G401 (cell line): Measurements from ENCODE around the gene EEF1AKMT3. TPM values are rescaled to one million over a fixed set of nuclear protein-coding genes. Genes with fewer than 3 reads are reported as not detected.

ENCODE experiments used
- DNase-seq: peaks from one replicate; pipeline ENCODE4 v3.0.0-alpha.2; 2015; ENCODE audit warnings: low spot score
- in situ Hi-C: cut with HindIII; loops from 2 replicates; pipeline ENCODE4 v1.10.0; 2016; ENCODE audit warnings: low sequenced_read_pairs, mixed read lengths
- total RNA-seq: library from RNA; depleted of rRNA; stranded (reverse); fragments of >200 nt; shearing (Covaris generic); gene quantifications from 2 replicates; pipeline ENCODE4 v1.2.3, GENCODE V29; 2014

Gene EEF1AKMT3
- total RNA-seq, 1 experiment from 2014 or later: 7.0 TPM

DNA sequence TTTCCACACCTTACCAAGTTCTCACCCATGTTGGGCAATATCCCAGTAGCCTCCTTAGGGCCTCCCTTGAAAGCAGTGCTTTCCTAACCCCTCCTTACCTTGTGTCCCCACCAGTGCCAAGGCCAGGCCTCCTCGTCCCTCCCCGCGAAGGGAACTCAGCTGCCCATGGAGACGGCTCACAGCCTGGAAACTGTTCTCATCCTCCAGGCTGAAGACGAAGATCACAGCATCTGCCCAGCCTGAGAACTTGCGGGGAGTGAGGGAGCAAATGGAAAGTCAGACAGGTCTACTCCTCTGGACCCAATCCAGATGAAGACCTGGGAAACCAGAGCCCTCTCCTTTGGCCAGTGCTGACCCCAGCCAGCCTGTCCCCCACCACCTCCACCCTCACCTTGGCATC, 38.5 kb upstream of the EEF1AKMT3 start:
- in situ Hi-C loops: no loop called here
- peak; percentile 1 for DNase-seq

DNA sequence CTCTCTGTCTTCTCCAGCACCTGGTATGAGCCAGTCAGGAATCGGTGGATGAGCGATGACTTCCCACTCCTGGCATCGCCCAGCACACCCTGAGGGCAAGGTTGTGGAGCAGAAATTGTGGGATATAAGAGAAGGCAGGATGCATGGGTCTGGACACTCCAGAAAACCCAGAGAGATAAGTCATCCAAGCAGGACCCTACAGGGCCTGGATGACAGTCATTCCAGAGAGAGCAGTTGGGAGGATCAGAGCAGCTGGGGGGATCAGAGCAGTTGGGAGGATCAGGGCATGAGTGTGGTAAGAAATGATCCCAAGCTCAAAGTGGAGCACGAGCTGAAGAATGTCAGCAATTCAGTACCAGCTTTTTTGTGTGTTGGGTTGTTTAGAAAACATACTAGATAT, 37.8 kb upstream of the EEF1AKMT3 start:
- in situ Hi-C loops: no loop called here
- DNase-seq: peak; percentile 6

DNA sequence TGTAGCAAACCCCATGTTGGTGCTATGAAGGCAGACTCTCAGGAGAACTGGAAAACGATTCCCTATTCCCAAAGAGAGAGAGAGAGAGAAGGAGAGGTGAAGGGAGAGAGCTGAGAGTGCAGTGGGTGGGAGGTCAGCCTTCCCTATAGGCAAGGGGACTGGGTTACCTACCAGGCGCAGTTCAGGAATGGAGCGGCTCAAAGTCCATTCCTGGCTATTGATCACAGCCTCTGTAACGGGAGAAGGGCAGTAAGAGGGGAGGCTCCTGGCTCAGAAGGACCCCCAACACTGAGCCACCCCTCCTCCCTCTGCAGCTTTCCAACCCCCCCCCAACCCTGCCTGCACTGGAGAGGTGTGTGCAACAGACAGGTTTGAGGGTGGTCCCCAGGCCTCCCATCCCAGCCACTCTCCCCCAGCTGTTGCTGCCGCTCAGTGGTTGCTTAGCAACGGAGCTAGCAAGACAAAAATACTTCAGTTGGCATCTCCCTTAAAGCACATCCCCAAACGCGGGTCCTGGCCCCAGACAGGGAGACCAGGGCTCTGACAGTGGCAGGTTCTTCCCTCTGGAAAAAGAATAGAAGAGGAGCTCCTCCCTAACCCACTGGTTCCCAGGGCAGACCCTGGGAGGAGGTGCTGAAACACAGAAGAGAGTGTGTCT, 37.1 kb upstream of the EEF1AKMT3 start:
- DNase-seq: no peak
- in situ Hi-C loops: no loop called here

DNA sequence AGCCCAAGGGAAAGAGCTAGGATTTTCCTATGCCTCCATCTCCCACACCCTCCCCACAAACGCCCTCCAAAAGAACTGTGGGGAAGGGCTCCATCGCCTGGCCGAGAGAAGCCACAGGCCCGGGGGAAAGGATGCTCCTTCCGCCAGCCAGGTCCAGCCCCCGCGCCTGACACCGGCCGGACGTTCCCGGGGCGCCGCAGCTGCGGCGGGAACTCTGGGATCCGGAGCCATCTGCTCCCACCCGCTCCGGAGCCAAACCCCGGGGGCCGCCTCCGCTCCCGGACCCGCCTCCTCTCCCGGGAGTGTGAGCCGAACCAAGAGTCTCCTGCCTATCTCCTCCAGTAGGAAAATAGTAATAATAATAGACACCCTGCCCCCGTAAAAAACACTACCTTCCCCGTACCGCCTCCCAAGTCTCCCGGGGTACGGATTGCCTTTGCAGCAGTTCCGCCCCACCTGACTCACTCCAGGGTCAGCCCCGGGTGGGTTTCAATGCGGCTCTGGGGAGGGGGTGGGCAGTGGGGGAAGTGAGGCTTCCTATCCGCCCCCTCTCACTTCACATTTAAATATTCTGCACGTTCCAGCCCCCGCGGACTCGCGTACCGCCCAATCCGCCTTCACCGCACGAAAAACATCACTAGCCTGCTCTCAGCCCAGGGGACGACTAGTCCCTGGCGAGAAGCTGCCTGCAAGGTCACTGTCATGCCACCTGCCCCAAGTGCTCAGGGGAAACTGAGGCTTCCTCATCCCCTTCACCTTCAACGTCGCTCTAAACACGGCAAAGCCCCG, 36.3 kb upstream of the EEF1AKMT3 start:
- in situ Hi-C loops: no loop called here
- peak; percentile 92 for DNase-seq

DNA sequence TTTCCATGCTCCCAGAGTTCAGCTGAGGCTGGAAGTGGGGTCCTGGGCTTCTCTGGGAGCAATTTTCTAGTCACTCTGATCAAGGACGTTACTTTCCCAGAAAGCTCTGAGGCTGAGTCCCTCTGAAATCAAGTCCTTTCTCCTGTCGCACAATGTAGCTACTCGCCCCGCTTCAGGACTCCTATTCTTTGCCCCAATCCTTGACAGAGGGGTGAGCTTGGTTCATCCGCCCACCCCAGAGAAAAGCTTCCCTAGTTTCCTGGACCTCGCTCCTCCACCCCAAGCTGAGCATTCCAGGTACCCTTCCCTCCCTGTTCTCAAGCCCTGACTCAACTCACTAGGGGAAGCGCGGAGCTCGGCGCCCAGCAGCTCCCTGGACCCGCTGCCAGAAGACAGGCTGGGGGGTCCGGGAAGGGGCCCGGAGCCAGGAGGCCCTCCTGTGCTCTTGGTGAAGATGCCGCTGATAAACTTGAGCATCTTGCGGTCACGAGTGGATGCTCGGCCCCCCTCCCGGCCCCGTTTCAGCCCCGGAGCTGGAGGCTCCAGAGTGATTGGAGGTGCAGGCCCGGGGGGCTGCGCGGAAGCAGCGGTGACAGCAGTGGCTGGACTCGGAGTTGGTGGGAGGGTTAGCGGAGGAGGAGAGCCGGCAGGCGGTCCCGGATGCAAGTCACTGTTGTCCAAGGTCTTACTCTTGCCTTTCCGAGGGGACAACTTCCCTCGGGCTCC, 35.5 kb upstream of the EEF1AKMT3 start:
- in situ Hi-C loops: no loop called here

DNA sequence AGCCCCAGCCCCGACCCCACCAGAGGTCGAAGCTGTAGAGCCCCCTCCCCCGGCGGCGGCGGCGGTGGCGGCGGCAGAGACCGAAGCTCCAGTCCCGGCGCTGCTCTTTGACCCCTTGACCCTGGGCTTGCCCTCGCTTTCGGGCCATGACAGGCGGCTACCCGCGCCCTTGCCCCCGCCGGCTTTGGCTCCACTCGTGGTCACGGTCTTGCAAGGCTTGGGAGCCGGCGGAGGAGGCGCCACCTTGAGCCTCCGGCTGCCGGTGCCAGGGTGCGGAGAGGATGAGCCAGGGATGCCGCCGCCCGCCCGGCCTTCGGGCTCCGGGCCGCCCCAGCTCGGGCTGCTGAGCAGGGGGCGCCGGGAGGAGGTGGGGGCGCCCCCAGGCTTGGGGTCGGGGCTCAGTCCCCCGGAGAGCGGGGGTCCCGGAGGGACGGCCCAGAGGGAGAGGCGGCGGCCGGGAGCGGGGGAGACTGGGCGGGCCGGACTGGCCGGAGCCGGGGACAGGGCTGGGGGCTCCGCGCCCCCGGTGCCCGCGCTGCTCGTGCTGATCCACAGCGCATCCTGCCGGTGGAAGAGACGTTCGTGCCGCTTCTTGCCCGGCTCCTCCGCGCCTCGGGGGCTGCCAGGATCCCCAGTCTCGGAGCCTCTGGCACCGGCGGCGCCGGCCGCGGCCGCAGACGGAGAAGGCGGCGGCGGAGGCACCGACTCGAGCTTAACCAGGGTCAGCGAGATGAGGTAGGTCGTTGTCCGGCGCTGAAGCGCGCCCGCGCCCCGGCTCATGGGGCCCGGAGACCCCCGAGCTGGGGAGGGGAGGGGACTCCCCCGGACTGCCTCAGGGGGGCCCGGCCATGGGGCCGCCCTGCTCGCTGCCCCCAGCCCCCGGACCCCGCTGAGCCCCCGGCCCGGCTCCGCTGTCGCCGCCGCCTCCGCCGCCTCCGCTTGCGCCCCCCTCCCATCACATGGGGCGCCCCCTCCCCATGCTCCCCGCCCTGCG, 34.6 kb upstream of the EEF1AKMT3 start:
- in situ Hi-C loops: no loop called here
- peak; percentile 39 for DNase-seq

More for the DNA sequence above, 35.5 kb upstream of the EEF1AKMT3 start:
- peak; percentile 57 for DNase-seq

DNA sequence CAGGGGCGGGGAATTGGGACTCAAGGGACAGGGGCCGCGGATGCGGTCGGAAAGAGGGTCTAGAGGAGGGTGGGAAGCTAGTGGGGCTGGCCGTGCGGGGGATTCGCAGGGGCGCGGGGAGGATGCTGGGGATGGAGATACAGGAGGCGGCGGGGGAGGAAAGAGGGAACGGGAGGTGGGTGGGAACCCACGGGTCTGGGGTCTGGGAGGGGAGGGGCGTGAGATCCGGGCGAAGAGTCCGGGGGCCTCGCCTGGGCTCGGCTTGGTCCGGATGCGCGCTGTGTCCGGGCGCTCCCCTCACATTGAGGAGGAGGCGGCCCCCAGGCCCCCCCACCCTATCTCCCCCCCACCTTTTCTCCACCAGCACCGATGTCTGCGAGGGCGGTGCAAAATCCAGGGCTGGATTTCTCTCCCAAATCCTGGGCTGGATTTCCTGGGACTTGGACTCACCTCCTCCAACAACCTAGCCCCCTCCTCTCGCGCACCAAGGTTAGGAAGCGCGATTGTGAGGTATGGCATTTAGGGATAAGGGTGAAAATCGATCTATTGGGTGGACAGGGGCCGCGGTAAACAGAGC, 33.7 kb upstream of the EEF1AKMT3 start, which contains the start of gene AGAP2:
AGAP2 (minus strand) TSS at position 82 of the 577 bp plus-strand sequence. CDS start 496 bp downstream, outside the sequence.
- in situ Hi-C loops: no loop called here
- DNase-seq: peak; percentile 92

DNA sequence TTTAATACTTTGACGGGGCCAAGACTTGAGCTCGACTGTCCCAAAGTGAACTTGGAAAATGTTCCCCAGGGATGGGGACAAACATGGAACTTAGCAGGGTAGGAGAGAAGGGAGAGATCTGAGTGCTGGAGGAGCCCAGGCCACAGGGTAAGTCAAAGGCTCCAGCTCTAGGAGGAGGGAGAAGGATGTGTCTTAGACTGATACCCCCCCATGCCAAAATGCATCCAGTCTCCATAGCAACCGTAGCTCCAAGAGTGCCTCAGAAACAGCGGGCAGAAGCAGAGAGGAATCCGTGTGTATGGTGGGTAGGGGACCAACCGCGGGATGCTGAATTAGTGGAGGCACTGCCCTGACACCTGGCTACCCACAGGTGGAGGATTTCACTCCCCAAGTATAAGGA, 33.0 kb upstream of the EEF1AKMT3 start:
- peak; percentile 59 for DNase-seq
- in situ Hi-C loops: no loop called here

DNA sequence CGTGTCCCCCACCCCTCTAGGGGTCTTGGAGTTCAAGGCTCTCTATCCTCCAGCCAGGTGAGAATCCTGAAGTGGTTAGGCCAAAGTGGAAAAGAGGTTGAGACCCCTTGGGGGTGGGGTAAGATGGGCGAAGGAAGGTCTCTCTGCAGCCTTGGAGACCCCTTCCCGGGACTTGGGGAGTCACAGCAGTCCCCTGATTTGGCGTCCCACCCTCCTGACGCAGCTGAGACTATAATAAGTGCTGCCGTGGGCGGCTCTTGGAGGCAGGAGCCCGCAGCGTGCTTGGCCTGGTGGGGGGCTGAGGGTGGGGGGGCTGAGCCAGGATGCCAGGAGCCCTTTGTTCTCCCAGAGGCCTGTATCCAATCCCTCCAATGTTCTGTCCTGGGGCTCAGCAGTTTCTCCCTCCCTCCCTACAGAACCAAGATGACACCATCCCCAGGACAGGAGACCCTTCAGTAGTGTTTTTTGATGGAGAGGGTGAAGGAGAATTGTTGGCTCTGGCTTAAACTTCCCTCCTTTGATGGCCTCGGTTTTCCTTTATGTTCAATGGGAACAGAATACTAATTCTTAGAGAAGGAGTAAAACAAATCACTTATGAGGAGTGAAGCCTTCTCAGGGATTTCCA, 32.4 kb upstream of the EEF1AKMT3 start:
- in situ Hi-C loops: no loop called here
- no peak for DNase-seq

DNA sequence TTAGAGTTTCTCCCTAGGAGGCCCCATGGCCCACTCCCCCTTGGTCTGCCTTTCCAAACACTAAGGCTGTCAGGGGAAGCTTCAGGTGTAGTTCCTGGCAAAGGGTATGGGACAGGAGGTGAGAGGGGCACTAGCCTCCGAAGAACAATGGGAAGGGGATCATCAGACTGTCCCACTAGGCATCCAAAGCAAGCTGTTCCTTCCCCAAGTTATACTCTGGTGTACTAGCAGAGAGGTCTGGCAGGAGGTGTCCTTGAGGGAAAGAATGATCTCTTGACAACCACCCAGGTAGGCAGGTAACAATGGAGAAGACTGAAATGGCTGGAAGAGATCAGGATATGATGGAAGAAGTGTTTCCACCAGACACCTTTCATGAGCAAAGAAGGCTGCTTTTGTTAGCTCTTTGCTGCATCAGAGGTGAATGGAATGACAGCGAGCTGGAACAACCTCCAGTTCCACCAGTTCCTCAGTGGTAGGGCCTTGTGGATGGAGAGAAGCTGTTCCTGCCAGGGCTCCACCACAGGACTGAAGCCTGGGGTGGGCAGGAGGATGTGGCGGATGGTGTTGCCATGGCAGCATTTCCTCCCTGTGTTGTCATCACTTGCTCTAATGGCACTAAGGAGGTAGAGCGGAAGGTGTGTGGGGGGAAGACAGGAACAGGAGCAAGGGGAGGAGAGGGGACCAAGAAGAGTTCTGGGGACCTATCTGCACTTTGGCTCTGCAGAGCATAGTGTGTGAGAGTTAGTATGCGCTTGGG, 31.6 kb upstream of the EEF1AKMT3 start:
- DNase-seq: peak; percentile 1
- in situ Hi-C loops: no loop called here

DNA sequence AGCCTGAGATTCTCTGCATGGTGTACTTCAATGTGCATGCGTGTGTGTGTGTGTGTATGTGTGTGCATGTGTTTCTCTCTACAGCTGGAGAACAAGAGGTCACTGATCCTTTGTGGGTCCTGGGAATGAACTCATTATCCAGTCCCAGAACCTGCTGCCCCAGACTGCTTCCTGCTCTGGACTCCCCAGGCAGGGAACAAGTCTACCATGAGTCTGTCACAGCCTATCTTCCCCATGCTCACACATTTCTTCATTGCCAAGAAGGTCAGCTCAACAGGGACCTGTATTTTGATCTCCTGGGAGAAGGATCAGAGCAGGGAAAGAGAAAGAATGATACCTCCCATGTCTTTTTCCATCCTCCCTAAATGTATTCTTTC, 31.0 kb upstream of the EEF1AKMT3 start:
- in situ Hi-C loops: no loop called here
- DNase-seq: no peak

DNA sequence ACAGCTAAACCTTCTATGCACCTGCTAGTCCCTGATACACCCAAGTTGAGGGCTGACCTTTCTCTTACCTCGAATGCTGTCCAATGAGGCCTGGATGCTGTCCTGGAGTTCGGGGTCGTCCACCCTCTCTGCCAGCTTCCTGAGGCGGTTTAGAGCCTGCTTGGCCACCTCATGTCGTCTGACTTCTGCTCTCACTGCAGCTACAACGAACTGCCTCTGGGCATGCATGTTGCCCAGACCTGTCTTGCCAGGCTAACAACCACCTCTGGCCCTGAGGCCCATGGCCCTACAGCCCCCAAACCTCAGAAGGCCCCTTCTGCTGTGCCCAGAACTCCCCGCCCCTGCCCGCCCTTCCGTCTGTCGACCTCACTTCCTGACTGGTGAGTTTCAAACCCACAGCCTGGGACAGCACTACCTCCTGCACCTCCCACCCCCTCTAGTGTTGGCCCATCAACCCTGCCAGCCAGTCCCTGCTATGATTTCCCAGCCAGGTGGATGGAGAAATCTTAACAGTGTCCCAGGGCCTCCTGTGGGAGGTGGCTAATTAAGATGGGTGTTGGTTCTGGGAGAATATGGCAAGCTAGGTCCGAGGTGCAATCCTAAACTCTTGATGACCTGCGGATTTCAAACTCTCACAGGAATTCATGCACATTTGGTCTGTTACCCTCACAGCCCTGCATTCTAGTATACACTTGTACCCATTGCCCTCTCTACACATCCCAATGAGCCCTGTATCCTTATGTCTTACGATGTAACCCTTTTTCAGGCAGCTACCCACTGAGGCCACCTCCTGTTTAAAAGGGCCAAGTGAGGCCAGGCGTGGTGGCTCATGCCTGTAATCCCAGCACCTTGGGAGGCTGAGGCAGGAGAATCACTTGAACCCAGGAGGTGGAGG, 30.3 kb upstream of the EEF1AKMT3 start:
- peak; percentile 3 for DNase-seq
- in situ Hi-C loops: no loop called here

DNA sequence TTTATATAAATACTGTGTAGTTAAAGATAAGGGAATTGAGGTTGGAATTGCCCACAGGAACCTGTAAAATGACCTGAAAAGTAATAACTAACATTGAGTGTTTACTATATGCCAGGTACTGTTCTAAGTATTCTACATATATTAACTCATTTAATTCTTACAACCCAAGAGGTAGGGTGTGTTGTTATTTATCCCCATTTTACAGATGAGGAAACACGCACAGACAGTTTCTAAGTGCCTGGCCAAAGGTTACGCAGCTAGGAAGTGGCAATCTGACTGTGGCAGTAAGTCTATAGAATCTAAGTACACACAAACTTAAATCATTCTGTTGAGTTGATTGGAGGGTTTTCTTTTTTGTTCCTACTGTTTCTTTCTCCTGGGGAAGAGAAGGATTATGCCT, 28.6 kb upstream of the EEF1AKMT3 start:
- DNase-seq: no peak
- in situ Hi-C loops: no loop called here

DNA sequence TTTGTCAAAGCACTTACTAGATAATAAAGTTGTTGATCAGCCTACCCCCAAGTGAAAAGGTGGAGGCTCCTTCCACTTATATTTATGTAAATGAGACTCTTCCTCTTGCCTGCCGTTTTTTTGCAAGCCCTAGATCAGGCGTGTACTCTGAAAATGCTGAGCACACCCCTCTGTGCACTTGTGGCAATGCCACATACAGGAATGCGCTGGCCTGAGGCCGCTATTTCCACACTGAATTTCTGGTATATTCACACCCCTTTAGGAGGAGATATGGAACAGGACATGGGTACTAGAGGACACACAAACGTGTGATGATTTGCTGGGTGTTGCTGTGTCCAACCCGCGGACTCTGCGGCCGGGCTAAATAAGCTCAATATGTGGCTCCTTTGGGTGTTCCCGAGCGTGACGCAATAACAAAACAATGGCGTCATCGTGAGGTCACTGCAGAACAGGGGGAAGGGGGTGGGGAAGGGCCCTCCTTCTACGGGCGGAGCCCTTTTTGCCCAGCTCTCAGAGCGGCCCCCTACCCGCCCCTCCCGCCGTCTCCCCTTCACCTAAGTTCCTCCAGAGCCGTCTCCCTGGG, 28.1 kb upstream of the EEF1AKMT3 start:
- in situ Hi-C loops: no loop called here
- no peak for DNase-seq

DNA sequence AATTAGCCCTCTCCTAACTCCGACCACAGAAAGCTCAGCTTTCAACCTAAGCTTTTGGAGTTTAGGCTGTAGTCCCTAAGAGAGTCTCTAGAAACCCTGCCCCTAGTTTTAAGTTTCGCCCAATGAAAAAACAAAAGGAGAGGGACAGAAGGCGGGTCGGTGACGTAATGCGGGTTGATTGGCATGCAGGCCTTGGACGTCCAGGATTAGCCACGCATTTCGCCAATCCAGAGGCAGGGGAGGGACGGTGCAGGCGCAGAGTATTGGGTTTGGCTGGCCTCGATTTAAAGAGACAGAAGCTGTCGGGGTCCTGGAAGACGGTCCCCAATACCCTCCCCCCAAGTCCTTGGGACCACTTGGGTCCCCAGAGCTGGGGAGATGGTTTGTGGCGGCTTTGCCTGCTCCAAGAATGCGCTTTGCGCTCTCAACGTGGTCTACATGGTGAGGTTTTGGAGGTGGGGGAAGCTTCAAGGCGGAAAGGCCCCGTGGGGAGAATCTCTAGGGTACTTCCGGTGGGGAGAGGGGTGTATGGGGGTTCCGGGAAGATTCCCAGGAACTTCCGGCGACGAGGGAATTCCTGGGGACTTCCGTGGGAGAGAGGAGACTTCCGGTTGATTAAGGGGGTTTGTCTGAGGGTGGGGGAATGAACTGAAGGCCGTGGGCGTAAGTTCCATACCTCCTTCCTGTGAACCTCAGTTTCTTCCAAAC, 27.5 kb upstream of the EEF1AKMT3 start, which contains the start of gene TSPAN31:
TSPAN31 (plus strand) TSS at position 263 of the 708 bp plus-strand sequence; CDS start at position 379, 116 bp downstream.
- peak; percentile 100 for DNase-seq
- in situ Hi-C loops: no loop called here
